CD8-positive, alpha-beta memory T cell (primary cell): Measurements from ENCODE around the gene TRIM3. TPM values are rescaled to one million over a fixed set of nuclear protein-coding genes. Genes with fewer than 3 reads are reported as not detected.

Experiments used
- CTCF ChIA-PET: fragments of 350-600 bp; sonication (Branson Sonifier 250); formaldehyde crosslinking; loops from one replicate; lab custom pipeline; 2021; ENCODE audit warnings: antibody characterized with exemption; lab: Charles Lee
- POLR2A ChIA-PET: fragments of 350-600 bp; sonication (Branson Sonifier 250); formaldehyde crosslinking; loops from one replicate; lab custom pipeline; 2021; ENCODE audit warnings: antibody characterized with exemption; lab: Charles Lee
- DNase-seq, 5 donors: peaks; one replicate each; pipeline versions ENCODE4 v3.0.0 to v3.0.0-alpha.2; 2020 to 2022; ENCODE audit warnings: mixed read lengths in 1 of 5
- H3K27ac ChIP-seq: one replicate; pipeline ENCODE4 v1.7.0; 2013; ENCODE audit warnings: low read depth, mild to moderate bottlenecking, low read length, moderate library complexity
- H3K27me3 ChIP-seq: 2 replicates; pipeline ENCODE4 v1.7.0; 2013; ENCODE audit warnings: low read length, mild to moderate bottlenecking; ENCODE audit not compliant: insufficient read depth, poor library complexity, severe bottlenecking
- H3K36me3 ChIP-seq: 2 replicates; pipeline ENCODE4 v1.7.0; 2013; ENCODE audit warnings: mild to moderate bottlenecking, low read length, moderate library complexity; ENCODE audit not compliant: insufficient read depth
- H3K4me1 ChIP-seq: 2 replicates; pipeline ENCODE4 v1.7.0; 2013; ENCODE audit warnings: mild to moderate bottlenecking, low read length, moderate library complexity; ENCODE audit not compliant: insufficient read depth
- H3K4me3 ChIP-seq: 2 replicates; pipeline ENCODE4 v1.7.0; 2013; ENCODE audit warnings: mild to moderate bottlenecking, low read length
- H3K9me3 ChIP-seq: 2 replicates; pipeline ENCODE4 v1.7.0; 2013; ENCODE audit warnings: mild to moderate bottlenecking, low read length
- H3K27ac Mint-ChIP-seq, 8 donors: one replicate each; pipeline ENCODE4 v1.8.0; 2020 to 2021; ENCODE audit warnings: mixed read lengths in 8 of 8, mild to moderate bottlenecking in 6 of 8, inconsistent platforms in 3 of 8, moderate library complexity in 3 of 8
- H3K27me3 Mint-ChIP-seq, 2 donors: one replicate each; pipeline ENCODE4 v1.8.0; 2020 to 2021; ENCODE audit warnings: mixed read lengths in 2 of 2, mild to moderate bottlenecking in 1 of 2, moderate library complexity in 1 of 2
- H3K36me3 Mint-ChIP-seq, 3 donors: one replicate each; pipeline ENCODE4 v1.8.0; 2020 to 2021; ENCODE audit warnings: mixed read lengths in 3 of 3, inconsistent platforms in 1 of 3, mild to moderate bottlenecking in 1 of 3
- H3K4me1 Mint-ChIP-seq, 3 donors: one replicate each; pipeline ENCODE4 v1.8.0; 2020 to 2021; ENCODE audit warnings: mixed read lengths in 3 of 3, inconsistent platforms in 1 of 3, mild to moderate bottlenecking in 1 of 3
- H3K4me3 Mint-ChIP-seq, 7 donors: one replicate each; pipeline ENCODE4 v1.8.0; 2020 to 2021; ENCODE audit warnings: mixed read lengths in 7 of 7, mild to moderate bottlenecking in 6 of 7, moderate library complexity in 4 of 7, inconsistent platforms in 2 of 7
- H3K9me3 Mint-ChIP-seq, 5 donors: one replicate each; pipeline ENCODE4 v1.8.0; 2020 to 2022; ENCODE audit warnings: mixed read lengths in 5 of 5, mild to moderate bottlenecking in 3 of 5, moderate library complexity in 2 of 5, inconsistent platforms in 1 of 5
- polyA plus RNA-seq: library from polyadenylated mRNA; unstranded; fragments of 300-500 nt; fragmentation: Illumina TruSeq; gene quantifications from one replicate; pipeline ENCODE4 v1.2.3, GENCODE V29; 2021
- total RNA-seq, 2 experiments: library from RNA; stranded (reverse); gene quantifications; one replicate each; pipeline ENCODE4 v1.2.3, GENCODE V29; 2021

TRIM3 gene
- total and polyA plus RNA-seq, 3 experiments from 2014 or later, result 2.4 to 6.8 (median 6.4) TPM

- no peaks in the 10 kb centered on the region for H3K9me3 Mint-ChIP-seq
Measured at GRCh38 chr11:6437423-6437822, 36.3 kb downstream of the TRIM3 start.

GRCh38 chr11:6433998-6434660, 39.6 kb downstream of the TRIM3 start:
- H3K4me3 Mint-ChIP-seq, result no peak overlapping the region
- no peak overlapping the region for H3K27ac Mint-ChIP-seq
- ChIA-PET POLR2A (no interaction called here), CTCF (interaction anchor here (1.0 to 2.1 kb wide), 3 partner anchors 10 to 55 kb away, joined by 3 to 9 read pairs (median 6); no protein-coding TSS in a partner anchor)
- peaks cover 0 to 1% of the 10 kb centered on the region in 2 donors for H3K27me3 Mint-ChIP-seq
- H3K9me3 Mint-ChIP-seq, result no peaks in the 10 kb centered on the region
- H3K36me3 ChIP-seq, result no peaks in the 10 kb centered on the region
- H3K27me3 ChIP-seq, result no peaks in the 10 kb centered on the region
- H3K27ac ChIP-seq, result no peak overlapping the region
- H3K9me3 ChIP-seq, result no peaks in the 10 kb centered on the region
- peaks cover 0 to 4% (median 0%) of the 10 kb centered on the region in 3 donors for H3K36me3 Mint-ChIP-seq
- H3K4me3 ChIP-seq, result no peak overlapping the region
- no peak for DNase-seq
- H3K4me1 Mint-ChIP-seq, result no peaks in the 10 kb centered on the region
- peaks cover 18% of the 10 kb centered on the region for H3K4me1 ChIP-seq

More at GRCh38 chr11:6437423-6437822, 36.3 kb downstream of the TRIM3 start:
- H3K27ac Mint-ChIP-seq, result no peak overlapping the region
- no peaks in the 10 kb centered on the region for H3K9me3 ChIP-seq
- H3K4me3 ChIP-seq, result no peak overlapping the region
- no peak overlapping the region for H3K27ac ChIP-seq
- no peaks in the 10 kb centered on the region for H3K36me3 ChIP-seq
- peaks cover 0 to 4% (median 0%) of the 10 kb centered on the region in 3 donors for H3K36me3 Mint-ChIP-seq
- DNase-seq, result no peak
- no peaks in the 10 kb centered on the region for H3K27me3 Mint-ChIP-seq
- H3K4me3 Mint-ChIP-seq, result no peak overlapping the region
- H3K27me3 ChIP-seq, result no peaks in the 10 kb centered on the region
- CTCF ChIA-PET, result interaction anchor here (1.0 to 14.4 kb wide), 7 partner anchors 13 to 269 kb away, joined by 3 to 467 read pairs (median 3); partner anchors contain the start of gene APBB1
- peaks cover 24% of the 10 kb centered on the region for H3K4me1 ChIP-seq
- POLR2A ChIA-PET, result interaction anchor here (0.9 kb wide), 1 partner anchor 58 kb away, joined by 3 read pairs; no protein-coding TSS in a partner anchor
- H3K4me1 Mint-ChIP-seq, result no peaks in the 10 kb centered on the region

GRCh38 chr11:6431861-6432260, 41.9 kb downstream of the TRIM3 start:
- H3K27me3 Mint-ChIP-seq, result peaks cover 0 to 1% of the 10 kb centered on the region in 2 donors
- no peaks in the 10 kb centered on the region for H3K4me1 Mint-ChIP-seq
- H3K36me3 Mint-ChIP-seq, result peaks cover 0 to 4% (median 0%) of the 10 kb centered on the region in 3 donors
- CTCF ChIA-PET, result interaction anchor here (3.4 kb wide), 1 partner anchor 54 kb away, joined by 30 read pairs; no protein-coding TSS in a partner anchor
- Histone ChIP-seq H3K36me3 (no peaks in the 10 kb centered on the region), H3K27me3 (no peaks in the 10 kb centered on the region), H3K27ac (no peak overlapping the region), H3K4me3 (no peak overlapping the region), H3K4me1 (no peaks in the 10 kb centered on the region), H3K9me3 (no peaks in the 10 kb centered on the region)
- H3K9me3 Mint-ChIP-seq, result no peaks in the 10 kb centered on the region
- POLR2A ChIA-PET, result no interaction called here
- H3K27ac Mint-ChIP-seq, result peak overlapping the region in 1 of 8 donors; percentile 35
- no peak overlapping the region for H3K4me3 Mint-ChIP-seq
- DNase-seq, result no peak

GRCh38 chr11:6427516-6427915, 46.2 kb downstream of the TRIM3 start:
- peak overlapping the region in 1 of 8 donors; percentile 45 for H3K27ac Mint-ChIP-seq

GRCh38 chr11:6420677-6421076, 53.1 kb downstream of the TRIM3 start:
- peak overlapping the region in 4 of 7 donors; percentile 81 to 93 (median 87) for H3K4me3 Mint-ChIP-seq
- H3K4me3 ChIP-seq, result no peak overlapping the region
- peaks cover 6 to 10% (median 6%) of the 10 kb centered on the region in 3 donors for H3K4me1 Mint-ChIP-seq
- no peaks in the 10 kb centered on the region for H3K36me3 ChIP-seq
- CTCF ChIA-PET, result interaction anchor here (0.9 to 6.3 kb wide), 5 partner anchors 13 to 41 kb away, joined by 3 to 29 read pairs (median 15); partner anchors contain the start of gene SMPD1
- POLR2A ChIA-PET, result no interaction called here
- H3K27ac ChIP-seq, result no peak overlapping the region
- H3K9me3 Mint-ChIP-seq, result no peaks in the 10 kb centered on the region
- peaks cover 34% of the 10 kb centered on the region for H3K4me1 ChIP-seq
- H3K9me3 ChIP-seq, result no peaks in the 10 kb centered on the region
- DNase-seq, result no peak
- peaks cover 0 to 4% (median 2%) of the 10 kb centered on the region in 3 donors for H3K36me3 Mint-ChIP-seq
- peaks cover 8 to 15% of the 10 kb centered on the region in 2 donors for H3K27me3 Mint-ChIP-seq
- H3K27ac Mint-ChIP-seq, result peak overlapping the region in 3 of 8 donors; percentile 25 to 92 (median 86)
- H3K27me3 ChIP-seq, result no peaks in the 10 kb centered on the region

More at GRCh38 chr11:6427516-6427915, 46.2 kb downstream of the TRIM3 start:
- ChIA-PET CTCF (interaction anchor here (0.8 to 2.3 kb wide), 4 partner anchors 11 to 48 kb away, joined by 3 to 7 read pairs (median 4); no protein-coding TSS in a partner anchor), POLR2A (no interaction called here)
- Mint-ChIP-seq H3K4me3 (no peak overlapping the region), H3K9me3 (no peaks in the 10 kb centered on the region), H3K36me3 (peaks cover 0 to 2% (median 0%) of the 10 kb centered on the region in 3 donors), H3K4me1 (no peaks in the 10 kb centered on the region), H3K27me3 (peaks cover 5% of the 10 kb centered on the region in 2 donors)
- no peak overlapping the region for H3K4me3 ChIP-seq
- no peaks in the 10 kb centered on the region for H3K36me3 ChIP-seq
- H3K27ac ChIP-seq, result no peak overlapping the region
- H3K9me3 ChIP-seq, result no peaks in the 10 kb centered on the region
- DNase-seq, result no peak
- H3K4me1 ChIP-seq, result no peaks in the 10 kb centered on the region
- no peaks in the 10 kb centered on the region for H3K27me3 ChIP-seq

- peaks cover 6 to 10% (median 6%) of the 10 kb centered on the region in 3 donors for H3K4me1 Mint-ChIP-seq
- DNase-seq, result peak; percentile 61 to 83 (median 75)
- H3K9me3 Mint-ChIP-seq, result no peaks in the 10 kb centered on the region
- H3K4me3 ChIP-seq, result peak within 1 kb of the TSS; percentile 77
- peaks cover 7 to 15% of the 10 kb centered on the region in 2 donors for H3K27me3 Mint-ChIP-seq
- ChIA-PET CTCF (interaction anchor here (0.8 to 6.3 kb wide), 12 partner anchors 10 to 336 kb away, joined by 3 to 29 read pairs (median 5); partner anchors contain the start of gene SMPD1), POLR2A (interaction anchor here (0.5 to 4.6 kb wide), 7 partner anchors 15 to 193 kb away, joined by 3 to 56 read pairs (median 4); partner anchors contain the start of genes ARFIP2, SMPD1, TAF10 and TIMM10B)
- H3K27me3 ChIP-seq, result no peaks in the 10 kb centered on the region
- no peaks in the 10 kb centered on the region for H3K9me3 ChIP-seq
- H3K36me3 Mint-ChIP-seq, result peaks cover 0 to 4% (median 2%) of the 10 kb centered on the region in 3 donors
- H3K27ac ChIP-seq, result peak within 1 kb of the TSS; percentile 57
- H3K27ac Mint-ChIP-seq, result peak within 1 kb of the TSS; percentile 70 to 96 (median 84)
- H3K36me3 ChIP-seq, result no peaks in the 10 kb centered on the region
- H3K4me1 ChIP-seq, result peaks cover 49% of the 10 kb centered on the region
- H3K4me3 Mint-ChIP-seq, result peak within 1 kb of the TSS in 4 of 7 donors; percentile 81 to 93 (median 87)
Measured at GRCh38 chr11:6419009-6419631, 54.6 kb downstream of the TRIM3 start, which contains the start of gene APBB1. Gene APBB1, minus strand, starts transcription at chr11:6419094. Its CDS starts 7,747 bp downstream, at chr11:6411347.

GRCh38 chr11:6418557-6419008, 55.2 kb downstream of the TRIM3 start:
- H3K4me3 Mint-ChIP-seq, result no peak overlapping the region
- H3K27ac Mint-ChIP-seq, result no peak overlapping the region
- H3K36me3 ChIP-seq, result no peaks in the 10 kb centered on the region
- H3K27me3 ChIP-seq, result no peaks in the 10 kb centered on the region
- peak overlapping the region; percentile 18 for H3K27ac ChIP-seq
- H3K9me3 ChIP-seq, result no peaks in the 10 kb centered on the region
- peak overlapping the region; percentile 77 for H3K4me3 ChIP-seq
- ChIA-PET POLR2A (interaction anchor here (0.5 to 4.6 kb wide), 6 partner anchors 15 to 193 kb away, joined by 3 to 56 read pairs (median 5); partner anchors contain the start of genes ARFIP2, SMPD1, TAF10 and TIMM10B), CTCF (interaction anchor here (0.8 to 6.3 kb wide), 13 partner anchors 11 to 337 kb away, joined by 3 to 29 read pairs (median 5); partner anchors contain the start of gene SMPD1)
- peaks cover 6 to 10% (median 6%) of the 10 kb centered on the region in 3 donors for H3K4me1 Mint-ChIP-seq
- peaks cover 6 to 15% of the 10 kb centered on the region in 2 donors for H3K27me3 Mint-ChIP-seq
- no peaks in the 10 kb centered on the region for H3K9me3 Mint-ChIP-seq
- H3K4me1 ChIP-seq, result peaks cover 53% of the 10 kb centered on the region
- H3K36me3 Mint-ChIP-seq, result peaks cover 0 to 4% (median 2%) of the 10 kb centered on the region in 3 donors
- DNase-seq, result peak in 2 of 5 donors; percentile 6 to 57
